NCI-H446 treated with DMSO at 0.1 percent for 48 hours (cell line): ENCODE results near the gene GNL3.

Experiments
- DNase-seq: peaks from one replicate; lab custom pipeline; 2025; lab: John Stamatoyannopoulos, UW

GNL3 gene

GRCh38 chr3:52689151-52689550, 3.3 kb downstream of the GNL3 start:
- DNase-seq: no peak

- DNase-seq: no peak
These were observed 4.7 kb downstream of the GNL3 start for GRCh38 chr3:52690560-52690959.

GRCh38 chr3:52693071-52693470, 7.2 kb downstream of the GNL3 start:
- no peak for DNase-seq

GRCh38 chr3:52694528-52695189, 8.8 kb downstream of the GNL3 start:
- DNase-seq: no peak

GRCh38 chr3:52695798-52696671, 10.2 kb downstream of the GNL3 start:
- DNase-seq: no peak

- DNase-seq: no peak
These were observed 11.2 kb downstream of the GNL3 start for GRCh38 chr3:52696830-52697631.

- DNase-seq: no peak
These were observed 11.8 kb downstream of the GNL3 start for GRCh38 chr3:52697632-52697965.

GRCh38 chr3:52703341-52703740, 17.5 kb downstream of the GNL3 start:
- DNase-seq: no peak

GRCh38 chr3:52704611-52705437, 19.0 kb downstream of the GNL3 start:
- DNase-seq: no peak

- no peak for DNase-seq
These were observed 19.5 kb downstream of the GNL3 start for GRCh38 chr3:52705438-52705687.

- DNase-seq: peak; percentile 40
These were observed 20.2 kb downstream of the GNL3 start, which contains the start of the genes GLT8D1 and SPCS1 for GRCh38 chr3:52705688-52706686. Gene GLT8D1 (minus strand): TSS chr3:52705791. CDS start chr3:52700460, 5,331 bp downstream. Gene SPCS1 (plus strand): TSS chr3:52706106. CDS start chr3:52706247, 141 bp downstream.

GRCh38 chr3:52707585-52707984, 21.8 kb downstream of the GNL3 start:
- no peak for DNase-seq

- no peak for DNase-seq
These were observed 24.7 kb downstream of the GNL3 start for GRCh38 chr3:52710512-52710911.

GRCh38 chr3:52712291-52713212, 26.7 kb downstream of the GNL3 start:
- DNase-seq: no peak

- DNase-seq: no peak
These were observed 28.8 kb downstream of the GNL3 start for GRCh38 chr3:52714335-52715302.

- DNase-seq: no peak
These were observed 30.0 kb downstream of the GNL3 start for GRCh38 chr3:52715714-52716305.

- no peak for DNase-seq
These were observed 33.8 kb downstream of the GNL3 start for GRCh38 chr3:52719618-52720017.
